PC-3 (cell line): ENCODE measurements around the gene ACVR2A. TPM values are rescaled to one million over a fixed set of nuclear protein-coding genes. Genes with fewer than 3 reads are reported as not detected.

Experiments
- ATAC-seq: fragments of 200-7000 bp; cut with Tn5 transposase; 2 replicates; pipeline ENCODE4 v1.9.1; 2020; ENCODE audit warnings: mild to moderate bottlenecking, moderate library complexity
- BruUV-seq: library from RNA; stranded (reverse); fragments of 400-500 nt; replicated peaks from 2 replicates; lab custom pipeline; 2021; lab: Mats Ljungman, UMichigan
- CTCF ChIA-PET: fragments of 300-600 bp; sonication (Branson Sonifier 250); formaldehyde crosslinking; loops from one replicate; lab custom pipeline; 2022; ENCODE audit warnings: antibody characterized with exemption; lab: Charles Lee
- POLR2A ChIA-PET: fragments of 300-600 bp; sonication (Branson Sonifier 250); formaldehyde crosslinking; loops from one replicate; lab custom pipeline; 2022; ENCODE audit warnings: antibody characterized with exemption; ENCODE audit not compliant: unreplicated experiment; lab: Charles Lee
- DNase-seq: peaks from one replicate; pipeline ENCODE4 v3.0.0-alpha.2; 2015
- H2AFZ ChIP-seq: fragments of 300-600 bp; sonication (generic); 2 replicates; pipeline ENCODE4 v1.6.0; 2016; ENCODE audit warnings: antibody characterized with exemption, low read length
- H3F3A ChIP-seq: fragments of 300-600 bp; sonication (generic); one replicate; pipeline ENCODE4 v1.6.0; 2017; ENCODE audit warnings: antibody characterized with exemption, low read length, control low read depth, mild to moderate bottlenecking; ENCODE audit not compliant: unreplicated experiment
- H3K27ac ChIP-seq: fragments of 300-600 bp; sonication (generic); 2 replicates; pipeline ENCODE4 v1.5.1; 2016; ENCODE audit warnings: mild to moderate bottlenecking, low read length
- H3K27me3 ChIP-seq: fragments of 300-600 bp; sonication (generic); 2 replicates; pipeline ENCODE4 v1.6.1; 2016; ENCODE audit warnings: low read length, mixed read lengths
- H3K36me3 ChIP-seq: fragments of 300-600 bp; sonication (generic); 2 replicates; pipeline ENCODE4 v1.6.1; 2016; ENCODE audit warnings: low read depth, mixed run types, low read length, mixed read lengths
- H3K4me1 ChIP-seq: fragments of 300-600 bp; sonication (generic); 2 replicates; pipeline ENCODE4 v1.5.1; 2016; ENCODE audit warnings: low read length; ENCODE audit not compliant: insufficient read depth
- H3K4me2 ChIP-seq: fragments of 300-600 bp; sonication (generic); 2 replicates; pipeline ENCODE4 v1.6.0; 2016; ENCODE audit warnings: low read length
- H3K4me3 ChIP-seq: fragments of 300-600 bp; sonication (generic); 2 replicates; pipeline ENCODE4 v1.5.1; 2016; ENCODE audit warnings: mild to moderate bottlenecking, low read length, mixed read lengths
- H3K79me2 ChIP-seq: fragments of 300-600 bp; sonication (generic); 2 replicates; pipeline ENCODE4 v1.6.1; 2017; ENCODE audit warnings: low read length, mixed read lengths
- H3K9ac ChIP-seq: fragments of 300-600 bp; sonication (generic); 2 replicates; pipeline ENCODE4 v1.6.0; 2016; ENCODE audit warnings: mild to moderate bottlenecking, low read length
- H3K9me2 ChIP-seq: fragments of 300-600 bp; sonication (generic); replicated peaks from 2 replicates; pipeline ENCODE4 v1.6.1; 2016; ENCODE audit warnings: mixed run types, low read length, mixed read lengths
- H3K9me3 ChIP-seq: fragments of 300-600 bp; sonication (generic); 2 replicates; pipeline ENCODE4 v1.6.1; 2016; ENCODE audit warnings: low read length, mixed read lengths
- H4K20me1 ChIP-seq: fragments of 300-600 bp; sonication (generic); 2 replicates; pipeline ENCODE4 v1.6.1; 2016; ENCODE audit warnings: low read length, mixed read lengths
- CTCF ChIP-seq: fragments of 300-600 bp; sonication (generic); conservative IDR thresholded peaks from 2 replicates; pipeline ENCODE4 v1.5.1; 2017; ENCODE audit warnings: antibody characterized with exemption, low read depth, mild to moderate bottlenecking, low read length
- EZH2 ChIP-seq: fragments of 300-600 bp; sonication (generic); IDR thresholded peaks from one replicate; pipeline ENCODE4 v1.6.1; 2017; ENCODE audit warnings: antibody characterized with exemption, mild to moderate bottlenecking, low read length; ENCODE audit not compliant: unreplicated experiment
- EZH2phosphoT487 ChIP-seq: fragments of 300-600 bp; sonication (generic); IDR thresholded peaks from 2 replicates; pipeline ENCODE4 v1.6.1; 2018; ENCODE audit warnings: mild to moderate bottlenecking, antibody characterized with exemption, low read length, borderline replicate concordance
- intact Hi-C: fragments of 100-400 bp; cut with micrococcal nuclease; formaldehyde crosslinking; loops from 2 replicates; pipeline ENCODE4 v1.9.0; 2023
- total RNA-seq: library from RNA; depleted of rRNA; stranded (reverse); fragments of >200 nt; gene quantifications from 2 replicates; pipeline ENCODE4 v1.2.3, GENCODE V29; 2014

ACVR2A gene
- total RNA-seq, 1 experiment from 2014 or later: 6.5 TPM

- CTCF ChIA-PET: no interaction called here
- Histone ChIP-seq H3K27ac (no peak overlapping the region), H3F3A (no peaks in the 10 kb centered on the region), H3K4me2 (no peak overlapping the region), H3K9ac (no peak overlapping the region), H3K4me3 (no peak overlapping the region), H2AFZ (no peak overlapping the region), H3K79me2 (peaks cover 81% of the 10 kb centered on the region), H3K27me3 (no peaks in the 10 kb centered on the region), H3K4me1 (no peaks in the 10 kb centered on the region), H3K9me2 (no peaks in the 10 kb centered on the region), H3K9me3 (no peaks in the 10 kb centered on the region), H3K36me3 (no peaks in the 10 kb centered on the region), H4K20me1 (no peaks in the 10 kb centered on the region)
- intact Hi-C loops: no loop called here
- ATAC-seq (no peak), DNase-seq (no peak)
- no peak for TF ChIP-seq CTCF
- TF ChIP-seq EZH2phosphoT487: no peak
- no peak for TF ChIP-seq EZH2
- no TSS peak for BruUV-seq
- POLR2A ChIA-PET: no interaction called here
Measured at GRCh38 chr2:147886136-147886535, 41.3 kb downstream of the ACVR2A start.

- H3K9ac ChIP-seq: no peak overlapping the region
- ChIA-PET CTCF (no interaction called here), POLR2A (no interaction called here)
- no peak overlapping the region for H3K4me2 ChIP-seq
- H3K27ac ChIP-seq: no peak overlapping the region
- no peak overlapping the region for H2AFZ ChIP-seq
- H3K4me1 ChIP-seq: no peaks in the 10 kb centered on the region
- no peak for TF ChIP-seq CTCF
- no peak for TF ChIP-seq EZH2phosphoT487
- intact Hi-C loops: no loop called here
- H3F3A ChIP-seq: no peaks in the 10 kb centered on the region
- no peaks in the 10 kb centered on the region for H3K9me2 ChIP-seq
- no TSS peak for BruUV-seq
- H3K9me3 ChIP-seq: no peaks in the 10 kb centered on the region
- no peak for ATAC-seq
- H3K79me2 ChIP-seq: peaks cover 86% of the 10 kb centered on the region
- H3K36me3 ChIP-seq: no peaks in the 10 kb centered on the region
- no peak overlapping the region for H3K4me3 ChIP-seq
- no peaks in the 10 kb centered on the region for H4K20me1 ChIP-seq
- DNase-seq: no peak
- H3K27me3 ChIP-seq: no peaks in the 10 kb centered on the region
Measured at GRCh38 chr2:147888680-147889079, 43.9 kb downstream of the ACVR2A start.

- peak; percentile 84 for DNase-seq
Measured at GRCh38 chr2:147904051-147904450, 59.2 kb downstream of the ACVR2A start.

More at GRCh38 chr2:147904051-147904450, 59.2 kb downstream of the ACVR2A start:
- H3K4me2 ChIP-seq: peak overlapping the region; percentile 14
- POLR2A ChIA-PET: no interaction called here
- no peaks in the 10 kb centered on the region for H3K9me2 ChIP-seq
- CTCF ChIA-PET: interaction anchor here (0.6 kb wide), 1 partner anchor 33 kb away, joined by 5 read pairs; no protein-coding TSS in a partner anchor
- no peaks in the 10 kb centered on the region for H3K36me3 ChIP-seq
- H3K79me2 ChIP-seq: no peaks in the 10 kb centered on the region
- H3K27me3 ChIP-seq: no peaks in the 10 kb centered on the region
- H3K4me1 ChIP-seq: peaks cover 11% of the 10 kb centered on the region
- ATAC-seq: peak; percentile 38; the same call in 1 of the 2 replicates
- no TSS peak for BruUV-seq
- H3K27ac ChIP-seq: no peak overlapping the region
- H3K9me3 ChIP-seq: no peaks in the 10 kb centered on the region
- no peak overlapping the region for H2AFZ ChIP-seq
- H3F3A ChIP-seq: no peaks in the 10 kb centered on the region
- no peak overlapping the region for H3K4me3 ChIP-seq
- no peaks in the 10 kb centered on the region for H4K20me1 ChIP-seq
- intact Hi-C loops: no loop called here
- TF ChIP-seq CTCF (no peak), EZH2 (no peak), EZH2phosphoT487 (no peak)
- no peak overlapping the region for H3K9ac ChIP-seq
